DLD1 (cell line): ENCODE results near the gene AKAP12.
"Not testable (repeated sequence)": the region's sequence is repeated elsewhere in the genome, so short reads cannot be mapped to it uniquely, and the experiment has no call there.

Experiments used
- in situ Hi-C: cut with HindIII; loops from 2 replicates; pipeline ENCODE4 v1.10.0; 2017; ENCODE audit warnings: low sequenced_read_pairs

AKAP12 gene

GRCh38 chr6:151374036-151374683 lies 134.4 kb downstream of the AKAP12 start:
- in situ Hi-C loops, result loop anchor here (25.0 kb wide), 2 partner anchors 362 to 487 kb away; no protein-coding TSS in a partner anchor

- in situ Hi-C loops, result no loop called here
These were observed 136.1 kb downstream of the AKAP12 start for GRCh38 chr6:151375833-151376232.

GRCh38 chr6:151376440-151376839 lies 136.7 kb downstream of the AKAP12 start:
- in situ Hi-C loops, result no loop called here

GRCh38 chr6:151377095-151377494 lies 137.3 kb downstream of the AKAP12 start:
- in situ Hi-C loops, result no loop called here

- in situ Hi-C loops, result no loop called here
These were observed 140.4 kb downstream of the AKAP12 start for GRCh38 chr6:151379933-151380847.

- in situ Hi-C loops, result no loop called here
These were observed 141.1 kb downstream of the AKAP12 start for GRCh38 chr6:151380848-151381205.

- in situ Hi-C loops, result no loop called here
These were observed 142.0 kb downstream of the AKAP12 start for GRCh38 chr6:151381722-151382121.

GRCh38 chr6:151382631-151383030 lies 142.9 kb downstream of the AKAP12 start:
- in situ Hi-C loops, result not testable (repeated sequence)

- in situ Hi-C loops, result no loop called here
These were observed 144.4 kb downstream of the AKAP12 start for GRCh38 chr6:151384151-151384550.

GRCh38 chr6:151385177-151385576 lies 145.4 kb downstream of the AKAP12 start:
- in situ Hi-C loops, result no loop called here

- in situ Hi-C loops, result no loop called here
These were observed 147.6 kb downstream of the AKAP12 start for GRCh38 chr6:151387175-151387970.

GRCh38 chr6:151388236-151388635 lies 148.5 kb downstream of the AKAP12 start:
- in situ Hi-C loops, result no loop called here

- in situ Hi-C loops, result no loop called here
These were observed 149.3 kb downstream of the AKAP12 start for GRCh38 chr6:151388997-151389617.

GRCh38 chr6:151389618-151390275 lies 150.0 kb downstream of the AKAP12 start:
- in situ Hi-C loops, result no loop called here

- in situ Hi-C loops, result no loop called here
These were observed 150.6 kb downstream of the AKAP12 start for GRCh38 chr6:151390276-151390850.

GRCh38 chr6:151390851-151391470 lies 151.2 kb downstream of the AKAP12 start:
- in situ Hi-C loops, result no loop called here

GRCh38 chr6:151391471-151392413 lies 152.0 kb downstream of the AKAP12 start, which contains the start of gene ZBTB2:
Gene ZBTB2 (minus strand): TSS chr6:151391559. CDS start chr6:151373637, 17,922 bp downstream.
- in situ Hi-C loops, result no loop called here

- in situ Hi-C loops, result no loop called here
These were observed 152.7 kb downstream of the AKAP12 start for GRCh38 chr6:151392427-151392826.
